K562 (cell line): Measurements from ENCODE around the gene LRRC10. TPM values are rescaled to one million over a fixed set of nuclear protein-coding genes. Genes with fewer than 3 reads are reported as not detected.

Experiments
- BHLHE40 ChIP-seq: IDR thresholded peaks from 2 replicates; pipeline ENCODE4 v1.6.1; 2011; ENCODE audit warnings: low read length, improper control_type of control experiment
- DNMT1 ChIP-seq: fragments of 450-650 bp; IDR thresholded peaks from 2 replicates; pipeline ENCODE4 v1.6.1; 2016; ENCODE audit warnings: antibody characterized with exemption, mild to moderate bottlenecking
- ETS2 ChIP-seq: IDR thresholded peaks from 2 replicates; pipeline ENCODE4 v1.6.1; 2016; ENCODE audit warnings: borderline replicate concordance, missing genetic modification characterization, mild to moderate bottlenecking, moderate library complexity, missing compliant biosample characterization; ENCODE audit not compliant: poor library complexity, severe bottlenecking
- FOXA1 ChIP-seq: fragments of 450-650 bp; IDR thresholded peaks from 2 replicates; pipeline ENCODE4 v1.6.1; 2016; ENCODE audit warnings: mild to moderate bottlenecking, borderline replicate concordance
- GATAD2A ChIP-seq: fragments of 450-650 bp; IDR thresholded peaks from 2 replicates; pipeline ENCODE4 v1.6.1; 2017
- HDAC3 ChIP-seq: fragments of 450-650 bp; IDR thresholded peaks from 2 replicates; pipeline ENCODE4 v1.6.1; 2018; ENCODE audit warnings: borderline replicate concordance, mild to moderate bottlenecking, moderate library complexity; ENCODE audit not compliant: partially characterized antibody
- HLTF ChIP-seq: fragments of 450-650 bp; IDR thresholded peaks from 2 replicates; pipeline ENCODE4 v1.6.1; 2016
- HMG20A ChIP-seq: fragments of 450-650 bp; formaldehyde crosslinking; conservative IDR thresholded peaks from 2 replicates; pipeline ENCODE4 v1.4.0; 2020; ENCODE audit warnings: mild to moderate bottlenecking, mixed read lengths
- ILF3 ChIP-seq: fragments of 450-650 bp; IDR thresholded peaks from 2 replicates; pipeline ENCODE4 v1.6.1; 2018; ENCODE audit warnings: antibody characterized with exemption, mild to moderate bottlenecking, moderate library complexity, borderline replicate concordance
- LEF1 ChIP-seq: fragments of 450-650 bp; IDR thresholded peaks from 2 replicates; pipeline ENCODE4 v1.6.1; 2016; ENCODE audit warnings: mild to moderate bottlenecking
- MEF2D ChIP-seq: conservative IDR thresholded peaks from 2 replicates; pipeline ENCODE4 v1.6.1; 2016; ENCODE audit warnings: low read depth, missing genetic modification characterization, missing compliant biosample characterization
- MIER1 ChIP-seq: fragments of 450-650 bp; IDR thresholded peaks from 2 replicates; pipeline ENCODE4 v1.6.1; 2016; ENCODE audit warnings: antibody characterized with exemption, mild to moderate bottlenecking, low read depth
- NCOA1 ChIP-seq: fragments of 450-650 bp; IDR thresholded peaks from 2 replicates; pipeline ENCODE4 v1.6.1; 2016; ENCODE audit warnings: low read depth
- OTX1 ChIP-seq: fragments of 450-650 bp; formaldehyde crosslinking; IDR thresholded peaks from 2 replicates; pipeline ENCODE4 v1.4.0; 2022; ENCODE audit warnings: mild to moderate bottlenecking
- PTRF ChIP-seq: fragments of 450-650 bp; IDR thresholded peaks from 2 replicates; pipeline ENCODE4 v1.6.1; 2016; ENCODE audit warnings: mild to moderate bottlenecking, missing genetic modification characterization, missing compliant biosample characterization
- RAD51 ChIP-seq: fragments of 450-650 bp; IDR thresholded peaks from 2 replicates; pipeline ENCODE4 v1.7.1; 2016; ENCODE audit warnings: low read depth, mild to moderate bottlenecking, borderline replicate concordance
- SIN3B ChIP-seq: fragments of 450-650 bp; IDR thresholded peaks from 2 replicates; pipeline ENCODE4 v1.6.1; 2017; ENCODE audit warnings: low read depth, mild to moderate bottlenecking, moderate library complexity
- SMC3 ChIP-seq: conservative IDR thresholded peaks from 2 replicates; pipeline ENCODE4 v1.6.1; 2011; ENCODE audit warnings: low read depth, low read length, improper control_type of control experiment; ENCODE audit not compliant: insufficient read depth
- TCF7 ChIP-seq: sonication (generic); IDR thresholded peaks from 2 replicates; pipeline ENCODE4 v1.6.1; 2016; ENCODE audit warnings: antibody characterized with exemption, borderline replicate concordance
- U2AF2 ChIP-seq: fragments of 200-400 bp; formaldehyde crosslinking; optimal IDR thresholded peaks from 2 replicates; pipeline ENCODE3; 2017; ENCODE audit warnings: low read depth, mild to moderate bottlenecking, low read length
- YBX1 ChIP-seq: fragments of 450-650 bp; IDR thresholded peaks from 2 replicates; pipeline ENCODE4 v1.7.1; 2016; ENCODE audit warnings: mild to moderate bottlenecking
- ZNF134 ChIP-seq: fragments of 250-450 bp; sonication (Bioruptor Pico); conservative IDR thresholded peaks from 2 replicates; pipeline ENCODE4 v1.4.0; 2020
- ZNF146 ChIP-seq: IDR thresholded peaks from one replicate; pipeline ENCODE4 v1.6.1; 2018; ENCODE audit warnings: missing compliant biosample characterization; ENCODE audit not compliant: unreplicated experiment
- ZNF431 ChIP-seq: sonication (generic); formaldehyde crosslinking; IDR thresholded peaks from 2 replicates; pipeline ENCODE4 v1.8.0; 2022; ENCODE audit warnings: mild to moderate bottlenecking, missing genetic modification reagents
- ZNF76 ChIP-seq: fragments of 250-450 bp; sonication (Bioruptor Pico); IDR thresholded peaks from 2 replicates; pipeline ENCODE4 v1.4.0; 2020; ENCODE audit warnings: mild to moderate bottlenecking, moderate library complexity, borderline replicate concordance
- ZNF785 ChIP-seq: fragments of 250-450 bp; sonication (Bioruptor Pico); IDR thresholded peaks from 2 replicates; pipeline ENCODE4 v1.4.0; 2020; ENCODE audit warnings: mild to moderate bottlenecking
- polyA plus RNA-seq, 8 experiments: library from polyadenylated mRNA; depleted of rRNA in 4 of 8; stranded (reverse) in 5 of 8; unstranded in 3 of 8; fragments of >200 nt; fragmentation: Nextera tagmentation in 2 of 8; fragmentation: Illumina TruSeq in 1 of 8; extraction: Ambion mirVana in 2 of 8; extraction: Trizol in 1 of 8; gene quantifications; 2 replicates each; pipeline versions ENCODE4 v1.2.1 to v1.2.3, GENCODE V29; 2011 to 2014; ENCODE audit warnings: inconsistent platforms in 1 of 8, missing spikeins in 1 of 8
- total RNA-seq, 7 experiments: library from RNA; depleted of rRNA in 6 of 7; stranded (reverse); fragments of >200 nt in 6 of 7; fragmentation: Illumina TruSeq in 2 of 7; extraction: Trizol in 2 of 7; gene quantifications; 2 replicates each; pipeline versions ENCODE4 v1.2.1 to v1.2.3, GENCODE V29; 2011 to 2021; ENCODE audit warnings: low replicate concordance in 1 of 7
- TF ChIP-seq, protein P1 (sequence below): fragments of 450-650 bp; formaldehyde crosslinking; IDR thresholded peaks from 2 replicates; pipeline ENCODE4 v1.4.0; 2022; ENCODE audit warnings: missing genetic modification characterization
- TF ChIP-seq, protein P2 (sequence below): fragments of 150-350 bp; conservative IDR thresholded peaks from 2 replicates; pipeline ENCODE4 v1.6.1; 2014; ENCODE audit warnings: low read length

LRRC10 gene
- total and polyA plus RNA-seq, 9 of the 15 experiments (the other 6 are each of a cell fraction or from before 2014, with no cell fraction given) = 0.09 TPM; not detected in 8

DNA sequence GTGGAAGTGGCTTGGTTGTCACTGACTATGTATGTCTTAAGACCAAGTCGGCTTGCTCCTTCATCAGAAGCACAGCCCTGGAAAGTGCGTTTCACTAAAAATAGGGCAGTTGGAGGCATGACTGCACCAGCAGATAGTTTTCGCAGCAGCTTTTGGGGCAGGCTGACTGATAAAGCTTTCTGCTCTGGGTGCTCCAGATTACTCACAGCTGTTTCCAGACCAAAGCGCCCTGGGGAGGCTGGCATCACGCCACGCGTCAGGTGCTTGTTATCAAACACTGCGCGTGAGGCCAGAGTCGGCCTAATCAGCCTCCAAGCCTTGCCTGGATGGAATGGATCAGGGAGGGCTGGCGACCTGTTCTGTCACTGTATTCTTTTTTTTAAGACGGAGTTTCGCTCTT is 13.3 kb upstream of the LRRC10 start (continued):
- TF ChIP-seq HMG20A (CRISPR knock-in tag) (no peak), DNMT1 (no peak), ZNF431 (no peak), ZNF134 (peak; percentile 77), ZNF146 (CRISPR knock-in tag) (no peak), ETS2 (tag) (no peak), GATAD2A (peak; percentile 77), FOXA1 (no peak), SIN3B (no peak), ZNF785 (no peak), RAD51 (peak; percentile 61; the same call in 1 of the 2 replicates), HDAC3 (peak; percentile 97), BHLHE40 (peak; percentile 99), ZNF76 (CRISPR knock-in tag) (0 out of 2 replicates have a peak, but pooled peaks have one; percentile 64), HLTF (peak; percentile 97), ILF3 (0 out of 2 replicates have a peak, but pooled peaks have one; percentile 45), YBX1 (no peak), LEF1 (peak; percentile 98), SMC3 (no peak), U2AF2 (no peak), OTX1 (CRISPR knock-in tag) (no peak), NCOA1 (peak; percentile 90; the same call in 1 of the 2 replicates), MIER1 (peak; percentile 68; the same call in 1 of the 2 replicates), MEF2D (tag) (peak; percentile 93), TCF7 (peak; percentile 98), PTRF (tag) (no peak)
- TF ChIP-seq, protein P1, sequence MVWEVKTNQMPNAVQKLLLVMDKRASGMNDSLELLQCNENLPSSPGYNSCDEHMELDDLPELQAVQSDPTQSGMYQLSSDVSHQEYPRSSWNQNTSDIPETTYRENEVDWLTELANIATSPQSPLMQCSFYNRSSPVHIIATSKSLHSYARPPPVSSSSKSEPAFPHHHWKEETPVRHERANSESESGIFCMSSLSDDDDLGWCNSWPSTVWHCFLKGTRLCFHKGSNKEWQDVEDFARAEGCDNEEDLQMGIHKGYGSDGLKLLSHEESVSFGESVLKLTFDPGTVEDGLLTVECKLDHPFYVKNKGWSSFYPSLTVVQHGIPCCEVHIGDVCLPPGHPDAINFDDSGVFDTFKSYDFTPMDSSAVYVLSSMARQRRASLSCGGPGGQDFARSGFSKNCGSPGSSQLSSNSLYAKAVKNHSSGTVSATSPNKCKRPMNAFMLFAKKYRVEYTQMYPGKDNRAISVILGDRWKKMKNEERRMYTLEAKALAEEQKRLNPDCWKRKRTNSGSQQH = no peak
- TF ChIP-seq, protein P2, sequence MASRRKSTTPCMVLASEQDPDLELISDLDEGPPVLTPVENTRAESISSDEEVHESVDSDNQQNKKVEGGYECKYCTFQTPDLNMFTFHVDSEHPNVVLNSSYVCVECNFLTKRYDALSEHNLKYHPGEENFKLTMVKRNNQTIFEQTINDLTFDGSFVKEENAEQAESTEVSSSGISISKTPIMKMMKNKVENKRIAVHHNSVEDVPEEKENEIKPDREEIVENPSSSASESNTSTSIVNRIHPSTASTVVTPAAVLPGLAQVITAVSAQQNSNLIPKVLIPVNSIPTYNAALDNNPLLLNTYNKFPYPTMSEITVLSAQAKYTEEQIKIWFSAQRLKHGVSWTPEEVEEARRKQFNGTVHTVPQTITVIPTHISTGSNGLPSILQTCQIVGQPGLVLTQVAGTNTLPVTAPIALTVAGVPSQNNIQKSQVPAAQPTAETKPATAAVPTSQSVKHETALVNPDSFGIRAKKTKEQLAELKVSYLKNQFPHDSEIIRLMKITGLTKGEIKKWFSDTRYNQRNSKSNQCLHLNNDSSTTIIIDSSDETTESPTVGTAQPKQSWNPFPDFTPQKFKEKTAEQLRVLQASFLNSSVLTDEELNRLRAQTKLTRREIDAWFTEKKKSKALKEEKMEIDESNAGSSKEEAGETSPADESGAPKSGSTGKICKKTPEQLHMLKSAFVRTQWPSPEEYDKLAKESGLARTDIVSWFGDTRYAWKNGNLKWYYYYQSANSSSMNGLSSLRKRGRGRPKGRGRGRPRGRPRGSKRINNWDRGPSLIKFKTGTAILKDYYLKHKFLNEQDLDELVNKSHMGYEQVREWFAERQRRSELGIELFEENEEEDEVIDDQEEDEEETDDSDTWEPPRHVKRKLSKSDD = no peak
